GM15510 (cell line): Measurements from ENCODE around the gene SUSD6.

Experiments
- POLR2A ChIP-seq: IDR thresholded peaks from 3 replicates; pipeline ENCODE4 v1.6.1; 2011; ENCODE audit warnings: borderline replicate concordance; ENCODE audit not compliant: insufficient read length; ENCODE audit errors: extremely low read depth

The SUSD6 gene

GRCh38 chr14:69749956-69750355 lies 138.6 kb downstream of the SUSD6 start:
- no peak for TF ChIP-seq POLR2A

GRCh38 chr14:69750495-69750894 lies 139.1 kb downstream of the SUSD6 start:
- TF ChIP-seq POLR2A, result no peak

GRCh38 chr14:69752773-69753172 lies 141.4 kb downstream of the SUSD6 start:
- no peak for TF ChIP-seq POLR2A

GRCh38 chr14:69753860-69754259 lies 142.5 kb downstream of the SUSD6 start:
- no peak for TF ChIP-seq POLR2A

- TF ChIP-seq POLR2A, result no peak
Observed at GRCh38 chr14:69754487-69754886, 143.1 kb downstream of the SUSD6 start.

- TF ChIP-seq POLR2A, result no peak
Observed at GRCh38 chr14:69755296-69755695, 143.9 kb downstream of the SUSD6 start.

- no peak for TF ChIP-seq POLR2A
Observed at GRCh38 chr14:69755784-69756183, 144.4 kb downstream of the SUSD6 start.

GRCh38 chr14:69756298-69756697 lies 144.9 kb downstream of the SUSD6 start:
- no peak for TF ChIP-seq POLR2A

GRCh38 chr14:69760810-69761209 lies 149.4 kb downstream of the SUSD6 start:
- no peak for TF ChIP-seq POLR2A

- no peak for TF ChIP-seq POLR2A
Observed at GRCh38 chr14:69763761-69764510, 152.5 kb downstream of the SUSD6 start.
